Glutamatergic neuron (in vitro differentiated cells): ENCODE results near the gene ZBTB1. TPM values are rescaled to one million over a fixed set of nuclear protein-coding genes. Genes with fewer than 3 reads are reported as not detected.
"Not testable (repeated sequence)": the region's sequence is repeated elsewhere in the genome, so short reads cannot be mapped to it uniquely, and the experiment has no call there.

Source experiments
- DNase-seq: peaks from one replicate; pipeline ENCODE4 v3.0.0; 2022
- H3K27ac Mint-ChIP-seq: one replicate; pipeline ENCODE4 v1.8.0; 2020; ENCODE audit warnings: mild to moderate bottlenecking, mixed read lengths, inconsistent platforms; ENCODE audit not compliant: unreplicated experiment
- H3K27me3 Mint-ChIP-seq: one replicate; pipeline ENCODE4 v1.8.0; 2020; ENCODE audit warnings: mild to moderate bottlenecking, moderate library complexity, mixed read lengths, inconsistent platforms; ENCODE audit not compliant: unreplicated experiment
- H3K36me3 Mint-ChIP-seq: one replicate; pipeline ENCODE4 v1.8.0; 2020; ENCODE audit warnings: mild to moderate bottlenecking, mixed read lengths, inconsistent platforms; ENCODE audit not compliant: unreplicated experiment
- H3K4me1 Mint-ChIP-seq: one replicate; pipeline ENCODE4 v1.8.0; 2020; ENCODE audit warnings: mild to moderate bottlenecking, low read depth, mixed read lengths, inconsistent platforms; ENCODE audit not compliant: unreplicated experiment
- H3K4me3 Mint-ChIP-seq: one replicate; pipeline ENCODE4 v1.8.0; 2020; ENCODE audit warnings: mild to moderate bottlenecking, mixed read lengths, inconsistent platforms; ENCODE audit not compliant: unreplicated experiment
- H3K9me3 Mint-ChIP-seq: one replicate; pipeline ENCODE4 v1.8.0; 2020; ENCODE audit warnings: mild to moderate bottlenecking, moderate library complexity, mixed read lengths, inconsistent platforms; ENCODE audit not compliant: unreplicated experiment
- CTCF ChIP-seq: fragments of 200-600 bp; sonication (generic); IDR thresholded peaks from one replicate; pipeline ENCODE4 v1.5.0; 2021; ENCODE audit not compliant: partially characterized antibody, unreplicated experiment
- total RNA-seq: library from RNA; stranded (reverse); fragmentation: NEBNext Ultra II Directional; extraction: Animal tissue kit (Norgen Biotek cat#: 25700); gene quantifications from one replicate; pipeline ENCODE4 v1.2.1, GENCODE V29; 2021; ENCODE audit not compliant: unreplicated experiment

The ZBTB1 gene
- total RNA-seq, 1 donor from 2014 or later = 16.6 TPM

DNA sequence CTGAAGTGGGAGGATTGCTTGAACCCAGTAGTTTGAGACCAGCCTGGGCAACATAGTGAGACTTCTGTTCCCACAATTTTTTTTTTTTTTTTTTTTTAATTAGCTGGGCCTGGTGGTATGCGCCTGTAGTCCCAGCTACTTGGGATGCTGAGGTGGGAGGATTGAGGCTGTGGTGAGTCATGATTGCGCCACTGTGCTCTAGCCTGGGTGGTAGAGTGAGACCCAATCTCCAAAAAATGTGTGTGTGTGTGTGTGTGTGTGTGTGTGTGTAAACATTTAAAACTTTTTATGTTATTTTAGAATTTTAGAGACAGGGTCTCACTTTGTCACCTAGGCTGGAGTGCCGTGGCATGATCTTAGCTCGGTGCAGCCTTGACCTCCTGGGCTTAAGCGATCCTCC, 52.0 kb downstream of the ZBTB1 start:
- peaks cover 2% of the 10 kb centered on the region for H3K27me3 Mint-ChIP-seq
- H3K9me3 Mint-ChIP-seq = peaks cover 4% of the 10 kb centered on the region
- no peak overlapping the region for H3K27ac Mint-ChIP-seq
- H3K36me3 Mint-ChIP-seq = no peaks in the 10 kb centered on the region
- no peak for DNase-seq
- H3K4me1 Mint-ChIP-seq = no peaks in the 10 kb centered on the region
- H3K4me3 Mint-ChIP-seq = no peak overlapping the region
- TF ChIP-seq CTCF = no peak

GRCh38 chr14:64558216-64558615, 53.6 kb downstream of the ZBTB1 start:
- not testable (repeated sequence) for H3K9me3 Mint-ChIP-seq, H3K4me1 Mint-ChIP-seq, H3K27ac Mint-ChIP-seq, H3K4me3 Mint-ChIP-seq, H3K36me3 Mint-ChIP-seq, DNase-seq, H3K27me3 Mint-ChIP-seq

DNA sequence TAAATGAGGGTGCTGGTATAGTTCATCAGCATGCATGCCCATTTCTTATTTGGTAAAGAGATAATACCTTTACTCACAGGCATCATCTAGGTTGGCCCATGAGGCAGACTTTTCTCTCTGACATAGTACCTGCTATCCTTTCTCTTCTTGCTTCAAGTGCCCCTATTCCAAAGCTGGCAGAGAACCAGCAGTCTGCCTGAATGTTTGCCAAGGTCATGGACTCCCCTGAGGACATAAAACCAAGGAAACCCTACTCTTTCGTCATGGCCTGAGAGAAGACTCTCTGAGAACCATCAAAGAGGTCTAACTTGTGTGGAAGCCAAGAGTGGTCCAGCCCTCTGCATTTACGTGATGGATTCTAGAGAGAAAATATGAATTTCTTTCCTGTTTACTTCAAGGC, 57.1 kb downstream of the ZBTB1 start:
- Mint-ChIP-seq H3K9me3 (no peaks in the 10 kb centered on the region), H3K4me1 (no peaks in the 10 kb centered on the region), H3K27me3 (no peaks in the 10 kb centered on the region), H3K36me3 (no peaks in the 10 kb centered on the region), H3K4me3 (no peak overlapping the region), H3K27ac (no peak overlapping the region)
- TF ChIP-seq CTCF = no peak
- no peak for DNase-seq

GRCh38 chr14:64562436-64562835, 57.9 kb downstream of the ZBTB1 start:
- Mint-ChIP-seq H3K27ac (no peak overlapping the region), H3K4me1 (no peaks in the 10 kb centered on the region), H3K27me3 (no peaks in the 10 kb centered on the region), H3K36me3 (no peaks in the 10 kb centered on the region), H3K9me3 (no peaks in the 10 kb centered on the region), H3K4me3 (no peak overlapping the region)
- TF ChIP-seq CTCF = no peak
- DNase-seq = no peak

- Mint-ChIP-seq H3K4me1 (no peaks in the 10 kb centered on the region), H3K9me3 (no peaks in the 10 kb centered on the region), H3K27me3 (no peaks in the 10 kb centered on the region), H3K4me3 (no peak overlapping the region), H3K27ac (no peak overlapping the region), H3K36me3 (no peaks in the 10 kb centered on the region)
- no peak for DNase-seq
- TF ChIP-seq CTCF = no peak
Observed at GRCh38 chr14:64563696-64564095, 59.1 kb downstream of the ZBTB1 start.

GRCh38 chr14:64566651-64567122, 62.1 kb downstream of the ZBTB1 start:
- Mint-ChIP-seq H3K9me3 (no peaks in the 10 kb centered on the region), H3K36me3 (no peaks in the 10 kb centered on the region), H3K4me1 (no peaks in the 10 kb centered on the region), H3K4me3 (no peak overlapping the region), H3K27me3 (no peaks in the 10 kb centered on the region), H3K27ac (no peak overlapping the region)
- TF ChIP-seq CTCF = no peak
- no peak for DNase-seq
